ENCODE measurements around the gene NMUR1.
"Not testable (repeated sequence)": the region's sequence is repeated elsewhere in the genome, so short reads cannot be mapped to it uniquely, and the experiment has no call there.

The NMUR1 gene, protein sequence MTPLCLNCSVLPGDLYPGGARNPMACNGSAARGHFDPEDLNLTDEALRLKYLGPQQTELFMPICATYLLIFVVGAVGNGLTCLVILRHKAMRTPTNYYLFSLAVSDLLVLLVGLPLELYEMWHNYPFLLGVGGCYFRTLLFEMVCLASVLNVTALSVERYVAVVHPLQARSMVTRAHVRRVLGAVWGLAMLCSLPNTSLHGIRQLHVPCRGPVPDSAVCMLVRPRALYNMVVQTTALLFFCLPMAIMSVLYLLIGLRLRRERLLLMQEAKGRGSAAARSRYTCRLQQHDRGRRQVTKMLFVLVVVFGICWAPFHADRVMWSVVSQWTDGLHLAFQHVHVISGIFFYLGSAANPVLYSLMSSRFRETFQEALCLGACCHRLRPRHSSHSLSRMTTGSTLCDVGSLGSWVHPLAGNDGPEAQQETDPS

DNA sequence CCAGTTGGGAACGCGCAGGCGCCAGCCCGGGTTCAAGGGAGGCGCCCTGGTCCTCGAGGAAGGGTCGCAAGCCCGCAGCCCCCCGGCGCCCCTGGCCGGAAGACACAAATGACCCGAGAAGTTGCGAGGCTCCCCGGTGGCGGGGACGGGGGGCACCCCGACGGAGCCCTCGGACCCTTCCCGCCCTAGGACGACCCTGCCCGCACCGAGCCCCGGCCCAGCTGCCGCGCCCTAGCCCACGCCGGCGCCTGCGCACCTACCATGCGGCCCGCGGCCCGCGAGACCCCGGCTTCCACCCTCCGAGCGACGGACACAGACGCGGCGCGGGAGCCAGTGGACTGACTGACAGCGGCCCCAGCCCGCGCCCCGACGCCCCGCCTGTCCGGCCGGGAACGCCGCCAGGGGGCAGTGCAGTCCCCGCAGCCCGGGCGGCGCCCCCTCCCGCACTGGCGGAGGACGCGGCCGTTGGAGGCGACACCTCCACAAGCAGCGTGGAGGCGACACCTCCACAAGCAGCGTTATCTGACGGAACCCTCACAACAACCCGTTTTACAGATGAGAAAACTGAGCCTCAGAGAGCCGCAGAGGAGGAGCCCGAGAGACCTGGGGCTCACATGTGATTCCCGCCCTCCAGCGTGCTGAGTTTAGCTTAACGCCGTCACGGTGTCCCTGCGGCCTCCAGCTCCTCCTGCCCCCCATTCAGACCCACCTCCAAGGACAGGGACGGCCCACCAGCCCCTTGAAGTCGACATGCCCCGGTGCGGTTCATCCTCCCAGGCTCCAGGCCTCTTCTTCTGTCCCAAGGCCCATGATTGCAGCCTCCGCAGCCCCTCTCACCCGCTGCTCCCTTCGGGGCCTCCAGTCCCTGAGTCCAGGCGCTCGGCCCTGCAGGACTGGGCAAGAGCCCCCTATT is at the start of gene NMUR1:
TSS of gene NMUR1 (minus strand) at position 347 of the 913 bp plus-strand sequence. CDS start at position 263, 84 bp downstream.
- Histone ChIP-seq H3K27me3 (replicated peaks; ENCODE audit: insufficient read depth, low read length) (peaks cover 19% of the 10 kb centered on the region), H3K9me2 (replicated peaks; ENCODE audit: insufficient read depth, low read length) (no peaks in the 10 kb centered on the region), H3K9ac (ENCODE audit: low read length) (no peak within 1 kb of the TSS), H3K4me1 (ENCODE audit: low read length) (no peaks in the 10 kb centered on the region), H2AFZ (ENCODE audit: low read length) (0 out of 2 replicates have a peak within 1 kb of the TSS, but pooled peaks have one; percentile 31), H4K20me1 (ENCODE audit: insufficient read depth, low read length) (no peaks in the 10 kb centered on the region), H3K4me2 (ENCODE audit: low read depth, low read length) (peak within 1 kb of the TSS; percentile 57), H3K27ac (ENCODE audit: low read length) (no peak within 1 kb of the TSS), H3K79me2 (ENCODE audit: low read length) (no peaks in the 10 kb centered on the region), H3K36me3 (replicated peaks; ENCODE audit: insufficient read depth, low read length) (no peaks in the 10 kb centered on the region), H3F3A (ENCODE audit: insufficient read depth, low read length) (no peaks in the 10 kb centered on the region), H3K4me3 (ENCODE audit: low read length) (no peak within 1 kb of the TSS; the same call in 1 of the 2 replicates), H3K9me3 (replicated peaks; ENCODE audit: insufficient read depth, low read length) (no peaks in the 10 kb centered on the region)
- DNase-seq, result peak; percentile 53
- TF ChIP-seq, protein P1, sequence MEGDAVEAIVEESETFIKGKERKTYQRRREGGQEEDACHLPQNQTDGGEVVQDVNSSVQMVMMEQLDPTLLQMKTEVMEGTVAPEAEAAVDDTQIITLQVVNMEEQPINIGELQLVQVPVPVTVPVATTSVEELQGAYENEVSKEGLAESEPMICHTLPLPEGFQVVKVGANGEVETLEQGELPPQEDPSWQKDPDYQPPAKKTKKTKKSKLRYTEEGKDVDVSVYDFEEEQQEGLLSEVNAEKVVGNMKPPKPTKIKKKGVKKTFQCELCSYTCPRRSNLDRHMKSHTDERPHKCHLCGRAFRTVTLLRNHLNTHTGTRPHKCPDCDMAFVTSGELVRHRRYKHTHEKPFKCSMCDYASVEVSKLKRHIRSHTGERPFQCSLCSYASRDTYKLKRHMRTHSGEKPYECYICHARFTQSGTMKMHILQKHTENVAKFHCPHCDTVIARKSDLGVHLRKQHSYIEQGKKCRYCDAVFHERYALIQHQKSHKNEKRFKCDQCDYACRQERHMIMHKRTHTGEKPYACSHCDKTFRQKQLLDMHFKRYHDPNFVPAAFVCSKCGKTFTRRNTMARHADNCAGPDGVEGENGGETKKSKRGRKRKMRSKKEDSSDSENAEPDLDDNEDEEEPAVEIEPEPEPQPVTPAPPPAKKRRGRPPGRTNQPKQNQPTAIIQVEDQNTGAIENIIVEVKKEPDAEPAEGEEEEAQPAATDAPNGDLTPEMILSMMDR (IDR thresholded peaks at IDR 0.05; ENCODE audit: low read length), result peak; percentile 76
- TF ChIP-seq EZH2 (optimal IDR thresholded peaks at IDR 0.05; ENCODE audit: low read depth, low read length), result no peak

DNA sequence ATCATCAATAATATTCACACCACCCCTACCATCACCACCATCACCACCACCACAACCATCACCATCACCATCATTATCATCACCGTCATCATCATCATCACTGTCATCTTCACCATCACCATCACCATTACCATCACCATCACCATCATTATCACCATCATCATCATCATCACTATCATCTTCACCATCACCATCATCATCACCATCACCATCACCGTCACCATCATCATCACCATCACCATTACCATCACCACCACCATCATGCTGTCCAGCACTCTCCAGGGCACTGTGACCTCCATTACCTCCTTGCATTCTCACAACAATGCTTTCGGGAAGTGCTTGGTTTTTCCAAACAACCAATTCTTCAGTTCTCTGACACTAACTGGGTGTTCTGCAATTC is 49.3 kb upstream of the NMUR1 start:
- Histone ChIP-seq H3K4me3 (ENCODE audit: low read length) (no peak overlapping the region), H3K4me2 (ENCODE audit: low read depth, low read length) (no peak overlapping the region)

DNA sequence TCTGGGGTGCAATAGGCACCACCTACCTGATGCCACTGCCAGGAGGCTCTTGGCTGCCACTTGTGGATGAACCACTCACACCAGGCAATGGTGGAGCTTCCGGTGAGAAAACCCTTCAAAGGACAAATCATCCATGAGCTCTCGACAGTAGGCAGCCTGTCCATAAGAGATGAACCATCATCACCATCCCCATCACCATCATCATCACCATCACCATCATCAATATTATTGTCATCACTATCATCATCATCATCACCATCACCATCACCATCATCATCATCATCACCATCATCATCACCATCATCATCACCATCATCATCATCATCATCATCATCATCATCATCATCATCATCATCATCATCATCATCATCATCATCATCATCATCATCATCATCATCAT is 48.4 kb upstream of the NMUR1 start:
- not testable (repeated sequence) for H3K4me3 ChIP-seq (ENCODE audit: low read length); H3K4me2 ChIP-seq (ENCODE audit: low read depth, low read length); DNase-seq; H3F3A ChIP-seq (ENCODE audit: insufficient read depth, low read length); H3K4me1 ChIP-seq (ENCODE audit: low read length); H3K27ac ChIP-seq (ENCODE audit: low read length); H2AFZ ChIP-seq (ENCODE audit: low read length); H3K79me2 ChIP-seq (ENCODE audit: low read length); H3K36me3 ChIP-seq (replicated peaks; ENCODE audit: insufficient read depth, low read length); H3K9me3 ChIP-seq (replicated peaks; ENCODE audit: insufficient read depth, low read length); H4K20me1 ChIP-seq (ENCODE audit: insufficient read depth, low read length); H3K9me2 ChIP-seq (replicated peaks; ENCODE audit: insufficient read depth, low read length); H3K27me3 ChIP-seq (replicated peaks; ENCODE audit: insufficient read depth, low read length); H3K9ac ChIP-seq (ENCODE audit: low read length)

More for the DNA sequence above, 49.3 kb upstream of the NMUR1 start:
- H3K27me3 ChIP-seq (replicated peaks; ENCODE audit: insufficient read depth, low read length), result no peaks in the 10 kb centered on the region
- TF ChIP-seq EZH2 (optimal IDR thresholded peaks at IDR 0.05; ENCODE audit: low read depth, low read length) (no peak), EZH2phosphoT487 (IDR thresholded peaks at IDR 0.05; ENCODE audit: low read length) (no peak)
- TF ChIP-seq, protein P1 (IDR thresholded peaks at IDR 0.05; ENCODE audit: low read length), result no peak
- H3K36me3 ChIP-seq (replicated peaks; ENCODE audit: insufficient read depth, low read length), result no peaks in the 10 kb centered on the region
- H3K9me3 ChIP-seq (replicated peaks; ENCODE audit: insufficient read depth, low read length), result no peaks in the 10 kb centered on the region
- no peak overlapping the region for H3K27ac ChIP-seq (ENCODE audit: low read length)
- no peak for DNase-seq
- H3K9me2 ChIP-seq (replicated peaks; ENCODE audit: insufficient read depth, low read length), result no peaks in the 10 kb centered on the region
- no peaks in the 10 kb centered on the region for H3K79me2 ChIP-seq (ENCODE audit: low read length)
- no peaks in the 10 kb centered on the region for H3F3A ChIP-seq (ENCODE audit: insufficient read depth, low read length)
- H3K4me1 ChIP-seq (ENCODE audit: low read length), result no peaks in the 10 kb centered on the region
- H4K20me1 ChIP-seq (ENCODE audit: insufficient read depth, low read length), result no peaks in the 10 kb centered on the region
- no peak overlapping the region for H2AFZ ChIP-seq (ENCODE audit: low read length)
- no peak overlapping the region for H3K9ac ChIP-seq (ENCODE audit: low read length)
